HL-60/S4 (cell line): ENCODE data around the gene CPSF3.

Experiments used
- in situ Hi-C: fragments of 300-500 bp; cut with MboI; formaldehyde crosslinking; loops from 2 replicates; pipeline ENCODE4 v1.14.3; 2022; ENCODE audit warnings: low sequenced_read_pairs

CPSF3 gene

GRCh38 chr2:9423100-9423921 is at the start of gene CPSF3, which contains the start of gene ITGB1BP1:
TSS of gene CPSF3 (plus strand) at chr2:9423654. CDS start at chr2:9423774, 120 bp downstream.
TSS of gene ITGB1BP1 (minus strand) at chr2:9423528. CDS start at chr2:9418697, 4,831 bp downstream.
- in situ Hi-C loops, result no loop called here

GRCh38 chr2:9374071-9374730 is 49.3 kb upstream of the CPSF3 start:
- in situ Hi-C loops, result no loop called here

- in situ Hi-C loops, result no loop called here
Measured at GRCh38 chr2:9375857-9376428, 47.5 kb upstream of the CPSF3 start.

GRCh38 chr2:9377461-9378097 is 45.9 kb upstream of the CPSF3 start:
- in situ Hi-C loops, result no loop called here

GRCh38 chr2:9378433-9379390 is 44.7 kb upstream of the CPSF3 start:
- in situ Hi-C loops, result no loop called here

GRCh38 chr2:9379391-9379755 is 44.1 kb upstream of the CPSF3 start:
- in situ Hi-C loops, result no loop called here

- in situ Hi-C loops, result no loop called here
Measured at GRCh38 chr2:9380702-9381628, 42.5 kb upstream of the CPSF3 start.

- in situ Hi-C loops, result no loop called here
Measured at GRCh38 chr2:9382604-9383235, 40.7 kb upstream of the CPSF3 start.

- in situ Hi-C loops, result no loop called here
Measured at GRCh38 chr2:9384521-9384920, 38.9 kb upstream of the CPSF3 start.

GRCh38 chr2:9385841-9386240 is 37.6 kb upstream of the CPSF3 start:
- in situ Hi-C loops, result no loop called here

GRCh38 chr2:9388199-9388681 is 35.2 kb upstream of the CPSF3 start:
- in situ Hi-C loops, result no loop called here

- in situ Hi-C loops, result no loop called here
Measured at GRCh38 chr2:9388950-9389911, 34.2 kb upstream of the CPSF3 start.

GRCh38 chr2:9390151-9390850 is 33.2 kb upstream of the CPSF3 start:
- in situ Hi-C loops, result no loop called here

GRCh38 chr2:9390991-9391390 is 32.5 kb upstream of the CPSF3 start:
- in situ Hi-C loops, result no loop called here

- in situ Hi-C loops, result no loop called here
Measured at GRCh38 chr2:9391961-9392720, 31.3 kb upstream of the CPSF3 start.
